SK-N-SH (cell line): Measurements from ENCODE around the gene ZFP36. TPM values are rescaled to one million over a fixed set of nuclear protein-coding genes. Genes with fewer than 3 reads are reported as not detected.
A peak's percentile ranks its signal among the peaks of the same experiment; 100 is the strongest.
"Not testable (repeated sequence)": the region's sequence is repeated elsewhere in the genome, so short reads cannot be mapped to it uniquely, and the experiment has no call there.

Source experiments
- CTCF ChIA-PET: fragments of 300-600, 350-600 bp; formaldehyde crosslinking; extraction: SDS; loops from one replicate; lab custom pipeline; 2021; lab: Yijun Ruan, JAX
- POLR2A ChIA-PET: fragments of 350-600 bp; sonication (Branson Sonifier 250); formaldehyde crosslinking; extraction: SDS; loops from one replicate; lab custom pipeline; 2020; ENCODE audit warnings: antibody characterized with exemption, inconsistent platforms; lab: Yijun Ruan, JAX
- DNase-seq: peaks from one replicate; pipeline ENCODE4 v3.0.0; 2012
- H2AFZ ChIP-seq: fragments of 200-600 bp; sonication (generic); 2 replicates; pipeline ENCODE4 v1.8.1; 2016; ENCODE audit warnings: antibody characterized with exemption, mild to moderate bottlenecking, low read depth
- H3F3A ChIP-seq: fragments of 200-600 bp; sonication (generic); replicated peaks from 2 replicates; pipeline ENCODE3; 2016; ENCODE audit warnings: antibody characterized with exemption, mild to moderate bottlenecking; ENCODE audit not compliant: insufficient read depth
- H3K27ac ChIP-seq, 2 experiments: fragments of 200-500 bp in 1 of 2; fragments of 200-600 bp in 1 of 2; sonication (Bioruptor generic) in 1 of 2; sonication (generic), shearing (Covaris generic) in 1 of 2; 2 replicates each; pipeline versions ENCODE4 v1.5.1 to v1.6.1; 2014 to 2016; ENCODE audit warnings: low read depth in 2 of 2, inconsistent platforms in 1 of 2, low read length in 1 of 2, mild to moderate bottlenecking in 1 of 2, mixed read lengths in 1 of 2
- H3K27me3 ChIP-seq: fragments of 200-600 bp; sonication (generic), shearing (Covaris generic); 2 replicates; pipeline ENCODE4 v1.6.1; 2016; ENCODE audit warnings: mixed run types; ENCODE audit not compliant: insufficient read depth
- H3K36me3 ChIP-seq, 2 experiments: fragments of 200-500 bp in 1 of 2; fragments of 200-600 bp in 1 of 2; sonication (Bioruptor generic) in 1 of 2; sonication (generic) in 1 of 2; replicated peaks in 1 of 2; 2 replicates each; pipeline versions ENCODE3 to v1.5.1; 2014 to 2016; ENCODE audit warnings: low read length in 1 of 2, mild to moderate bottlenecking in 1 of 2; ENCODE audit not compliant: insufficient read depth in 2 of 2, control insufficient read depth in 1 of 2
- H3K4me1 ChIP-seq, 2 experiments: fragments of 200-500 bp in 1 of 2; fragments of 200-600 bp in 1 of 2; sonication (Bioruptor generic) in 1 of 2; sonication (generic), shearing (Covaris generic) in 1 of 2; 2 replicates each; pipeline versions ENCODE4 v1.5.1 to v1.6.1; 2014 to 2016; ENCODE audit warnings: low read depth in 1 of 2, low read length in 1 of 2, mixed run types in 1 of 2; ENCODE audit not compliant: insufficient read depth in 2 of 2, control insufficient read depth in 1 of 2
- H3K4me2 ChIP-seq: fragments of 200-600 bp; sonication (generic), shearing (Covaris generic); 2 replicates; pipeline ENCODE4 v1.6.1; 2017; ENCODE audit warnings: mixed run types
- H3K4me3 ChIP-seq, 2 experiments: fragments of 200-500 bp in 1 of 2; fragments of 200-600 bp in 1 of 2; sonication (Bioruptor generic) in 1 of 2; sonication (generic), shearing (Covaris generic) in 1 of 2; 2 replicates each; pipeline versions ENCODE4 v1.5.1 to v1.8.1; 2014 to 2016; ENCODE audit warnings: low read depth in 2 of 2, inconsistent platforms in 1 of 2, low read length in 1 of 2, mild to moderate bottlenecking in 1 of 2, mixed read lengths in 1 of 2, moderate library complexity in 1 of 2
- H3K79me2 ChIP-seq: fragments of 200-600 bp; sonication (generic); 2 replicates; pipeline ENCODE4 v1.8.1; 2017; ENCODE audit warnings: mild to moderate bottlenecking; ENCODE audit not compliant: insufficient read depth
- H3K9ac ChIP-seq: fragments of 200-600 bp; sonication (generic); 2 replicates; pipeline ENCODE4 v1.6.1; 2017; ENCODE audit warnings: mixed run types
- H3K9me2 ChIP-seq: fragments of 200-600 bp; sonication (generic); 2 replicates; pipeline ENCODE4 v1.6.1; 2017; ENCODE audit warnings: mixed run types
- H3K9me3 ChIP-seq: fragments of 200-600 bp; sonication (generic); 2 replicates; pipeline ENCODE4 v1.6.1; 2017; ENCODE audit warnings: mixed run types, mild to moderate bottlenecking, moderate library complexity
- H4K20me1 ChIP-seq: fragments of 200-600 bp; sonication (generic); 2 replicates; pipeline ENCODE4 v1.6.1; 2017; ENCODE audit warnings: mild to moderate bottlenecking, mixed run types; ENCODE audit not compliant: insufficient read depth
- FOSL2 ChIP-seq: IDR thresholded peaks from 2 replicates; pipeline ENCODE4 v1.4.0; 2012; ENCODE audit warnings: low read depth, mild to moderate bottlenecking, moderate library complexity, borderline replicate concordance
- MEF2A ChIP-seq: IDR thresholded peaks from 2 replicates; pipeline ENCODE4 v1.4.0; 2012; ENCODE audit warnings: low read depth, borderline replicate concordance
- MXI1 ChIP-seq: IDR thresholded peaks from 2 replicates; pipeline ENCODE4 v1.6.1; 2012; ENCODE audit warnings: mild to moderate bottlenecking, low read depth, low read length, improper control_type of control experiment
- NRF1 ChIP-seq: IDR thresholded peaks from 2 replicates; pipeline ENCODE4 v1.6.1; 2012; ENCODE audit warnings: low read depth, mild to moderate bottlenecking, low read length
- RCOR1 ChIP-seq: fragments of 150-350 bp; IDR thresholded peaks from 2 replicates; pipeline ENCODE4 v1.6.1; 2017; ENCODE audit warnings: antibody characterized with exemption, low read length
- SMC3 ChIP-seq: IDR thresholded peaks from 2 replicates; pipeline ENCODE4 v1.6.1; 2012; ENCODE audit warnings: low read depth, low read length, improper control_type of control experiment
- WGBS: methylation state at CpG from one replicate; pipeline ENCODE4 v1.1.6; 2017; ENCODE audit warnings: low lambda C conversion rate; 5-methylcytosine and 5-hydroxymethylcytosine counted together
- polyA plus RNA-seq, 3 experiments: library from polyadenylated mRNA; depleted of rRNA; stranded (reverse); fragments of >200 nt; gene quantifications; 2 replicates each; pipeline ENCODE4 v1.2.3, GENCODE V29; 2012
- TF ChIP-seq, protein P1 (sequence below): fragments of 150-350 bp; IDR thresholded peaks from 2 replicates; pipeline ENCODE4 v1.6.1; 2017; ENCODE audit warnings: antibody characterized with exemption, low read length, low read depth, borderline replicate concordance
- TF ChIP-seq, protein P2 (sequence below): fragments of 200-600 bp; sonication (generic); IDR thresholded peaks from 2 replicates; pipeline ENCODE4 v1.6.1; 2017; ENCODE audit warnings: antibody characterized with exemption, mild to moderate bottlenecking, moderate library complexity

Gene ZFP36
- polyA plus RNA-seq, 1 of the 3 experiments (the other 2 are of a cell fraction): 49.3 TPM

DNA sequence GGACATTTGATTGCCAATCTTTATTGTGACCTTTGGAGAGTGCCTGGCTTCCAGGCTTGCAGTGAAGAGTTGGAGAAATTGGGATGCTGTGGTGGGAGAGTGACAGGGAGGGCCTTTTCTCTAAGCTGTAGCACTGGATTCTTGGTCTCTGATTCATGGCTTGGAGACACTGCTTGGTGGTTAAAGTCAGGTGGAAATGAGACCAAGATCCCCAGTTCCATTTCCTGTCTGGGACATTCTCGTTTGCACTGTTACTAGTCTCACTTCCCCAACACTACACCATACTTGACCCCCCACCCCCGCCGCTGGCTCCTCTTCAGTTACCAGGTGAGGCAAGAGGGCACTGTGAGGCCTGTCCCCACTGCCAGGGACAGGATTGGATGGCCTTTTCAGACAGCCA is 41.6 kb downstream of the ZFP36 start:
- DNase-seq: no peak
- H3K4me2 ChIP-seq: peak overlapping the region; percentile 97
- TF ChIP-seq FOSL2: no peak
- TF ChIP-seq MEF2A: no peak
- no peak for TF ChIP-seq RCOR1
- TF ChIP-seq NRF1: no peak
- TF ChIP-seq, protein P1, sequence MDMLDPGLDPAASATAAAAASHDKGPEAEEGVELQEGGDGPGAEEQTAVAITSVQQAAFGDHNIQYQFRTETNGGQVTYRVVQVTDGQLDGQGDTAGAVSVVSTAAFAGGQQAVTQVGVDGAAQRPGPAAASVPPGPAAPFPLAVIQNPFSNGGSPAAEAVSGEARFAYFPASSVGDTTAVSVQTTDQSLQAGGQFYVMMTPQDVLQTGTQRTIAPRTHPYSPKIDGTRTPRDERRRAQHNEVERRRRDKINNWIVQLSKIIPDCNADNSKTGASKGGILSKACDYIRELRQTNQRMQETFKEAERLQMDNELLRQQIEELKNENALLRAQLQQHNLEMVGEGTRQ: no peak
- no peak overlapping the region for H3K27ac ChIP-seq
- ChIA-PET POLR2A (no interaction called here), CTCF (interaction anchor here (0.7 kb wide), 2 partner anchors 85 to 91 kb away, joined by 3 read pairs; partner anchors contain the start of gene EID2)
- peaks cover 43% of the 10 kb centered on the region for H4K20me1 ChIP-seq
- H3K27me3 ChIP-seq: no peaks in the 10 kb centered on the region
- H3K36me3 ChIP-seq: peaks cover 0 to 26% of the 10 kb centered on the region in 2 experiments
- H3K4me1 ChIP-seq: peaks cover 4 to 12% of the 10 kb centered on the region in 2 experiments; a peak in 3 of 4 replicates
- H3F3A ChIP-seq: peaks cover 23% of the 10 kb centered on the region
- H3K9me3 ChIP-seq: no peaks in the 10 kb centered on the region
- H3K9ac ChIP-seq: 0 out of 2 replicates have a peak overlapping the region, but pooled peaks have one; percentile 14
- H3K79me2 ChIP-seq: peaks cover 98% of the 10 kb centered on the region
- no peak overlapping the region for H2AFZ ChIP-seq
- no peaks in the 10 kb centered on the region for H3K9me2 ChIP-seq
- no peak overlapping the region for H3K4me3 ChIP-seq
- 89% methylated on average over 3 of the region's 3 CpGs for whole genome bisulfite sequencing

DNA sequence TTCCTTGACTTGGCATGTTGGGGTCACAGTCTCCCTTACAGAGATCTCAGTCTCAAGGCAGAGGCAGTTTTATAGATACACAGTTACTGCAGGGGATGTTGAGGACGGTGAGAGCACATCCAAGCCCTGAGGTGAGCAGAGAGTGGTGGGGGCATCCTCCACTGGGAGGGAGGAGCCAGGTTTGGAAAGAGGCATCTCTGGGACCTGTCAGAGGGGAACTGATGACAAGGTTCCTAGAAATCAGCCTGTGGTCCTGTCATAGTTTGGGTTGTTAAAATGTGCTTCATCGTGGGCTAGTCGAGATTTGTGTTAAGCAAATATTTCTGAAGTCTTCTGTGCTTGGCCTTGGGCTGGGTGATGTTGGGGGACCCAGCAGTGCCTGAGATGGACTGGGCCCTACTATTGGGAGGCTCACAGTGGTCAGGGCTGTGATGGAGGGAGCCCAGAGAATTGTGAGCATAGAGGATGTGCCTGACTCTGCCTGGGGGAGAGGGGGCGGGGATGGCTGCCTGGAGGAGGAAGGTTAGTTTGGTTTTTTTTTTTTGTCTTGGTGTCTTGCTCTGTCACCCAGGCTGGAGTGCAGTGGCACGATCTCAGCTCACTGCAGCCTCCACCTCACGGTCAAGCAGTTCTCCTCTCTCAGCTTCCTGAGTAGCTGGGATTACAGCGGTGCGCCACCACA is 42.6 kb downstream of the ZFP36 start:
- H3K9me2 ChIP-seq: no peaks in the 10 kb centered on the region
- peaks cover 4 to 12% of the 10 kb centered on the region in 2 experiments; a peak in 3 of 4 replicates for H3K4me1 ChIP-seq
- no peak overlapping the region for H3K9ac ChIP-seq
- no peak overlapping the region for H2AFZ ChIP-seq
- H3K9me3 ChIP-seq: no peaks in the 10 kb centered on the region
- H3K27ac ChIP-seq: no peak overlapping the region
- 88% methylated on average over 8 of the region's 8 CpGs for WGBS
- POLR2A ChIA-PET: no interaction called here
- H3K36me3 ChIP-seq: peaks cover 4 to 32% of the 10 kb centered on the region in 2 experiments
- no peak overlapping the region for H3K4me3 ChIP-seq
- TF ChIP-seq, protein P2, sequence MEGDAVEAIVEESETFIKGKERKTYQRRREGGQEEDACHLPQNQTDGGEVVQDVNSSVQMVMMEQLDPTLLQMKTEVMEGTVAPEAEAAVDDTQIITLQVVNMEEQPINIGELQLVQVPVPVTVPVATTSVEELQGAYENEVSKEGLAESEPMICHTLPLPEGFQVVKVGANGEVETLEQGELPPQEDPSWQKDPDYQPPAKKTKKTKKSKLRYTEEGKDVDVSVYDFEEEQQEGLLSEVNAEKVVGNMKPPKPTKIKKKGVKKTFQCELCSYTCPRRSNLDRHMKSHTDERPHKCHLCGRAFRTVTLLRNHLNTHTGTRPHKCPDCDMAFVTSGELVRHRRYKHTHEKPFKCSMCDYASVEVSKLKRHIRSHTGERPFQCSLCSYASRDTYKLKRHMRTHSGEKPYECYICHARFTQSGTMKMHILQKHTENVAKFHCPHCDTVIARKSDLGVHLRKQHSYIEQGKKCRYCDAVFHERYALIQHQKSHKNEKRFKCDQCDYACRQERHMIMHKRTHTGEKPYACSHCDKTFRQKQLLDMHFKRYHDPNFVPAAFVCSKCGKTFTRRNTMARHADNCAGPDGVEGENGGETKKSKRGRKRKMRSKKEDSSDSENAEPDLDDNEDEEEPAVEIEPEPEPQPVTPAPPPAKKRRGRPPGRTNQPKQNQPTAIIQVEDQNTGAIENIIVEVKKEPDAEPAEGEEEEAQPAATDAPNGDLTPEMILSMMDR: no peak
- TF ChIP-seq MEF2A (no peak), RCOR1 (no peak), SMC3 (no peak), MXI1 (no peak)
- TF ChIP-seq, protein P1: no peak
- peaks cover 43% of the 10 kb centered on the region for H4K20me1 ChIP-seq
- H3K27me3 ChIP-seq: no peaks in the 10 kb centered on the region
- CTCF ChIA-PET: interaction anchor here (0.7 to 1.5 kb wide), 3 partner anchors 8 to 90 kb away, joined by 3 to 5 read pairs (median 3); partner anchors contain the start of gene EID2
- H3K79me2 ChIP-seq: peaks cover 98% of the 10 kb centered on the region
- H3F3A ChIP-seq: peaks cover 29% of the 10 kb centered on the region
- no peak for DNase-seq
- H3K4me2 ChIP-seq: no peak overlapping the region

DNA sequence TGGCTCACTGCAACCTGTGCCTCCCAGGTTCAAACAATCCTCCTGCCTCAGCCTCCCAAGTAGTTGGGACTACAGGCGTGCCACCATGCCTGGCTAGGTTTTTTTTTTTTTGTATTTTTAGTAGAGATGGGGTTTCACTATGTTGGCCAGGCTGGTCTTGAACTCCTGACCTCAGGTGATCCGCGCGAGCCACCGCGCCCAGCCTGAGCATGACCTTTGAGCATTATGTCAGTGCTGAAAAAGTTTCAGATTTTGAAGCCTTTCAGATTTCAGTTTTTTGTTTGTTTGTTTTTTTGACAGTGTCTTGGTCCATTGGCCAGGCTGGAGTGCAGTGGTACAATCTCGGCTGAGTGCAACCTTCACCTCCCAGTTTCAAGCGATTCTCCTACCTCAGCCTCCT is 44.6 kb downstream of the ZFP36 start:
- Histone ChIP-seq H3K79me2 (peaks cover 95% of the 10 kb centered on the region), H3F3A (peaks cover 21% of the 10 kb centered on the region), H4K20me1 (peaks cover 47% of the 10 kb centered on the region), H3K36me3 (peaks cover 10 to 36% of the 10 kb centered on the region in 2 experiments), H3K4me1 (peaks cover 3 to 12% of the 10 kb centered on the region in 2 experiments; a peak in 3 of 4 replicates)
- H3K9me3 ChIP-seq, H3K27ac ChIP-seq, H2AFZ ChIP-seq, POLR2A ChIA-PET, DNase-seq, H3K9me2 ChIP-seq, H3K27me3 ChIP-seq, H3K9ac ChIP-seq, H3K4me2 ChIP-seq, H3K4me3 ChIP-seq: not testable (repeated sequence)
- CTCF ChIA-PET: interaction anchor here (1.1 kb wide), 2 partner anchors 10 to 81 kb away, joined by 4 read pairs; partner anchors contain the start of gene EID2B
- WGBS: 98% methylated on average over 8 of the region's 8 CpGs
